ENCODE measurements around the gene MPHOSPH6. TPM values are rescaled to one million over a fixed set of nuclear protein-coding genes. Genes with fewer than 3 reads are reported as not detected.

The MPHOSPH6 gene
- total and polyA plus RNA-seq, 2 of the 8 experiments (the other 6 are each of a cell fraction or from before 2014, with no cell fraction given) = 19.7 to 32.9 TPM

DNA sequence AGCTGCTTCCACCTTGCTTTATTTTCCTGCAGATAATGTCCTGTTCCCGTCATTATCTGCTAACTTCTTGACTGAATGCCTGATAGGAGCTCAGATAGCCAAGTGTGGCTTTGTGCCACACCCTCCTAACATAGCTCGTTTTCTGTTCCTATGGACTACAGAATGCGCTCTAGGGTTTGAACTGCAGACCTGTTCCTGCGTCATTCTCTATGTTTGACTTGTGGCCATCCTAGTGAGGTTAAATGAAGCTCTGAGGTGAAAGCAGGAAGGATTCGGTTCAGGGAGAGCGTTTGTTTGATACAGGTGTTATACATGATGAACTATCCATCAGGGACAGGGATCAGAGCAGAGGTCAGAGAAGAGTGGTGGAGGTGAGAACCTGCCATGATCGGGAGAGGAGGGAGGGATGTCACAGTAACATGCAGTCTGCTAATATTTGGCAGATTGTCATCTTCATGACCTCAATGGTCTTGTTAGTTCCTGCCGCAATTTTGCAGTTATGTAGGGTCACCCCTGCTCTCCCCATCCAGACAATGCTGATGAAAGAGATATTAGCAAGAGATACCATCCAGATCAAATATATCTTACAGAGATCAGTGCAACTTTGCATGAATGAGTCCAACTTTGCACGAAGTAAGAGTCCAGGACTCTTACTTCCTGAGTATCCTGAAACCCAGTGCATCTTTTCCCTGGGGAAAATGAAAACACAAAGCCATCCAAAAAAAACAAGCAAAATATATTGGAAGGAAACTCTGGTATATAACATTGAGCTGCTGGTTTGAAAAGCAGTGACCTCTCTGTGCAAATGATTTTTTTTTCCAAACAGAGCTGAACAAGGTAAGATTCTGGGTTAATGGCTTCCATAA is 32.8 kb downstream of the MPHOSPH6 start (continued):
- no peak for TF ChIP-seq ASH2L (IDR thresholded peaks at IDR 0.05; ENCODE audit: low read length)
- TF ChIP-seq TAF1 (IDR thresholded peaks at IDR 0.05; ENCODE audit: low read depth, low read length) = no peak
- TF ChIP-seq KDM4A (IDR thresholded peaks at IDR 0.05; ENCODE audit: low read depth, low read length, severe bottlenecking) = no peak

Measured in H1 (cell line).